Stomach (tissue), 9 donors: ENCODE data around the gene SRP14. TPM values are rescaled to one million over a fixed set of nuclear protein-coding genes. Genes with fewer than 3 reads are reported as not detected.

ENCODE experiments used
- DNase-seq, 2 donors: peaks; one replicate each; pipeline versions ENCODE4 v3.0.0 to v3.0.0-alpha.2; 2013 to 2019
- H3K27ac ChIP-seq, 5 donors: fragments of 200-600 bp in 4 of 5; sonication (generic) in 4 of 5; one replicate each; pipeline ENCODE4 v1.5.1; 2013 to 2019; ENCODE audit warnings: mild to moderate bottlenecking in 1 of 5, moderate library complexity in 1 of 5
- H3K27me3 ChIP-seq, 3 donors: fragments of 200-600 bp; sonication (generic); one replicate each; pipeline ENCODE4 v1.5.1; 2017 to 2019; ENCODE audit warnings: mixed run types in 1 of 3
- H3K36me3 ChIP-seq, 4 donors: fragments of 200-600 bp; sonication (generic); 1 replicate in 3 of 4; 2 replicates in 1 of 4; pipeline ENCODE4 v1.5.1; 2016 to 2019
- H3K4me1 ChIP-seq, 4 donors: fragments of 200-600 bp; sonication (generic); one replicate each; pipeline ENCODE4 v1.5.1; 2016 to 2019
- H3K4me3 ChIP-seq, 4 donors: fragments of 200-600 bp; sonication (generic) in 3 of 4; one replicate each; pipeline ENCODE4 v1.5.1; 2016 to 2019; ENCODE audit warnings: mild to moderate bottlenecking in 1 of 4
- H3K9me3 ChIP-seq, 4 donors: fragments of 200-600 bp; sonication (generic); one replicate each; pipeline ENCODE4 v1.5.1; 2016 to 2019
- CTCF ChIP-seq, 7 experiments: fragments of 450-650 bp in 4 of 7; fragments of 200-600 bp in 3 of 7; sonication (generic) in 3 of 7; IDR thresholded peaks; one replicate each; pipeline ENCODE4 v1.5.1; 2016 to 2019; ENCODE audit warnings: antibody characterized with exemption in 7 of 7, control low read depth in 2 of 7, mild to moderate bottlenecking in 1 of 7
- EP300 ChIP-seq: sonication (generic); formaldehyde crosslinking; IDR thresholded peaks from one replicate; pipeline ENCODE4 v1.6.1; 2017; ENCODE audit warnings: antibody characterized with exemption
- POLR2A ChIP-seq, 4 donors: fragments of 450-650 bp; IDR thresholded peaks; one replicate each; pipeline ENCODE4 v1.6.1; 2016; ENCODE audit warnings: antibody characterized with exemption in 4 of 4, control low read depth in 2 of 4, mild to moderate bottlenecking in 1 of 4, moderate library complexity in 1 of 4
- POLR2AphosphoS5 ChIP-seq, 3 donors: sonication (generic); formaldehyde crosslinking; IDR thresholded peaks; one replicate each; pipeline ENCODE4 v1.6.1; 2016; ENCODE audit warnings: antibody characterized with exemption in 3 of 3
- WGBS, 5 donors: extraction: QIAGEN DNeasy Blood & Tissue Kit in 3 of 5; methylation state at CpG; one replicate each; pipeline versions ENCODE4 v1.1.5 to v1.1.7; 2013 to 2018; 5-methylcytosine and 5-hydroxymethylcytosine counted together
- intact Hi-C: fragments of 100-400 bp; cut with DNase I; formaldehyde crosslinking; loops from one replicate; pipeline ENCODE4 v1.15.1; 2023; ENCODE audit warnings: low total_unique reads
- polyA plus RNA-seq, 3 donors: library from polyadenylated mRNA; stranded (reverse); fragments of 200-250 nt; gene quantifications; one replicate each; pipeline ENCODE4 v1.2.3, GENCODE V29; 2013
- total RNA-seq, 5 donors: library from RNA; depleted of rRNA; stranded (reverse); fragments of >200 nt; gene quantifications; one replicate each; pipeline versions ENCODE4 v1.1.0 to v1.2.3, GENCODE V29; 2014 to 2016
- donor health status: healthy with polysubstance abuse.
- donor health status: Bipolar disorder and iron deficiency.
- donor health status: healthy.

Gene SRP14
- total and polyA plus RNA-seq, 8 donors, result 72.4 to 411 (median 284) TPM

GRCh38 chr15:40032125-40032839 is 6.7 kb downstream of the SRP14 start:
- DNase-seq, result no peak
- Histone ChIP-seq H3K9me3 (no peaks in the 10 kb centered on the region), H3K4me3 (no peak overlapping the region), H3K27me3 (no peaks in the 10 kb centered on the region), H3K36me3 (peaks cover 48 to 99% (median 98%) of the 10 kb centered on the region in 4 donors), H3K4me1 (peaks cover 0 to 30% (median 11%) of the 10 kb centered on the region in 4 donors), H3K27ac (no peak overlapping the region)
- WGBS, 5 donors, result 74 to 84% (median 79%) methylated on average over 6 of the region's 6 CpGs
- TF ChIP-seq EP300 (no peak), POLR2AphosphoS5 (IDR thresholded peaks at IDR 0.05) (no peak), POLR2A (IDR thresholded peaks at IDR 0.05) (no peak), CTCF (IDR thresholded peaks at IDR 0.05) (no peak)
- intact Hi-C loops, result no loop called here

- intact Hi-C loops, result no loop called here
- WGBS, 5 donors, result 87 to 93% (median 91%) methylated on average over 3 of the region's 3 CpGs
- TF ChIP-seq POLR2A (IDR thresholded peaks at IDR 0.05) (no peak), CTCF (IDR thresholded peaks at IDR 0.05) (no peak), POLR2AphosphoS5 (IDR thresholded peaks at IDR 0.05) (no peak), EP300 (no peak)
- no peak for DNase-seq
- Histone ChIP-seq H3K4me3 (no peak overlapping the region), H3K36me3 (peaks cover 42 to 99% (median 99%) of the 10 kb centered on the region in 4 donors), H3K4me1 (peaks cover 0 to 20% (median 6%) of the 10 kb centered on the region in 4 donors), H3K27ac (no peak overlapping the region), H3K9me3 (no peaks in the 10 kb centered on the region), H3K27me3 (no peaks in the 10 kb centered on the region)
Observed at GRCh38 chr15:40031300-40031699, 7.7 kb downstream of the SRP14 start.

- DNase-seq, result peak in 1 of 2 donors; percentile 64
- TF ChIP-seq CTCF (IDR thresholded peaks at IDR 0.05) (peak in 2 of 7 experiments; percentile 30 to 36), POLR2A (IDR thresholded peaks at IDR 0.05) (no peak), EP300 (no peak)
- 60 to 71% (median 69%) methylated on average over 7 of the region's 7 CpGs for WGBS, 5 donors
- intact Hi-C loops, result no loop called here
- Histone ChIP-seq H3K9me3 (no peaks in the 10 kb centered on the region), H3K4me1 (peaks cover 0 to 17% (median 4%) of the 10 kb centered on the region in 4 donors), H3K36me3 (peaks cover 31 to 99% (median 99%) of the 10 kb centered on the region in 4 donors), H3K27ac (peak overlapping the region in 3 of 5 donors; percentile 20 to 29 (median 22)), H3K27me3 (no peaks in the 10 kb centered on the region), H3K4me3 (no peak overlapping the region)
Observed at GRCh38 chr15:40029979-40030893, 8.7 kb downstream of the SRP14 start.

- H3K27me3 ChIP-seq, result no peaks in the 10 kb centered on the region
- no peak for DNase-seq
- H3K4me3 ChIP-seq, result no peak overlapping the region
- TF ChIP-seq POLR2AphosphoS5 (IDR thresholded peaks at IDR 0.05) (no peak), POLR2A (IDR thresholded peaks at IDR 0.05) (no peak), EP300 (no peak), CTCF (IDR thresholded peaks at IDR 0.05) (no peak)
- H3K27ac ChIP-seq, result peak overlapping the region in 4 of 5 donors; percentile 10 to 59 (median 12)
- peaks cover 20 to 99% (median 99%) of the 10 kb centered on the region in 4 donors for H3K36me3 ChIP-seq
- intact Hi-C loops, result no loop called here
- no peaks in the 10 kb centered on the region for H3K9me3 ChIP-seq
- H3K4me1 ChIP-seq, result peaks cover 0 to 7% (median 3%) of the 10 kb centered on the region in 4 donors
- 30 to 56% (median 42%) methylated on average over 3 of the region's 3 CpGs for WGBS, 5 donors
Observed at GRCh38 chr15:40028853-40029252, 10.1 kb downstream of the SRP14 start.
